ENCODE data around the gene MRGPRX2.

Gene MRGPRX2

GRCh38 chr11:19091366-19091765, 30.8 kb upstream of the MRGPRX2 start:
- Histone ChIP-seq H3K36me3 (ENCODE audit: control insufficient read depth, low read depth, low read length) (no peaks in the 10 kb centered on the region), H3K9ac (ENCODE audit: low read length) (no peak overlapping the region), H3K9me3 (ENCODE audit: control insufficient read depth, low read depth, low read length) (no peaks in the 10 kb centered on the region), H3K27ac (ENCODE audit: low read length) (no peak overlapping the region), H3K4me1 (ENCODE audit: control insufficient read depth, low read depth, low read length) (no peaks in the 10 kb centered on the region), H3K4me3 (ENCODE audit: low read length) (no peak overlapping the region), H3K27me3 (ENCODE audit: control insufficient read depth, insufficient read depth, low read length) (no peaks in the 10 kb centered on the region)

- H3K4me1 ChIP-seq (ENCODE audit: control insufficient read depth, low read depth, low read length) = no peaks in the 10 kb centered on the region
- no peak overlapping the region for H3K27ac ChIP-seq (ENCODE audit: low read length)
- H3K27me3 ChIP-seq (ENCODE audit: control insufficient read depth, insufficient read depth, low read length) = no peaks in the 10 kb centered on the region
Measured at GRCh38 chr11:19089421-19089820, 28.9 kb upstream of the MRGPRX2 start.

GRCh38 chr11:19088791-19089190, 28.3 kb upstream of the MRGPRX2 start:
- H3K27ac ChIP-seq (ENCODE audit: low read length) = no peak overlapping the region

More at GRCh38 chr11:19089421-19089820, 28.9 kb upstream of the MRGPRX2 start:
- no peak overlapping the region for H3K9ac ChIP-seq (ENCODE audit: low read length)
- no peak overlapping the region for H3K4me3 ChIP-seq (ENCODE audit: low read length)
- no peaks in the 10 kb centered on the region for H3K36me3 ChIP-seq (ENCODE audit: control insufficient read depth, low read depth, low read length)
- no peaks in the 10 kb centered on the region for H3K9me3 ChIP-seq (ENCODE audit: control insufficient read depth, low read depth, low read length)

GRCh38 chr11:19087658-19088057, 27.1 kb upstream of the MRGPRX2 start:
- H3K4me3 ChIP-seq (ENCODE audit: low read length) = no peak overlapping the region
- no peaks in the 10 kb centered on the region for H3K4me1 ChIP-seq (ENCODE audit: control insufficient read depth, low read depth, low read length)
- H3K36me3 ChIP-seq (ENCODE audit: control insufficient read depth, low read depth, low read length) = no peaks in the 10 kb centered on the region
- H3K9ac ChIP-seq (ENCODE audit: low read length) = no peak overlapping the region
- no peaks in the 10 kb centered on the region for H3K27me3 ChIP-seq (ENCODE audit: control insufficient read depth, insufficient read depth, low read length)
- no peak overlapping the region for H3K27ac ChIP-seq (ENCODE audit: low read length)
- H3K9me3 ChIP-seq (ENCODE audit: control insufficient read depth, low read depth, low read length) = no peaks in the 10 kb centered on the region

More at GRCh38 chr11:19088791-19089190, 28.3 kb upstream of the MRGPRX2 start:
- Histone ChIP-seq H3K9me3 (ENCODE audit: control insufficient read depth, low read depth, low read length) (no peaks in the 10 kb centered on the region), H3K9ac (ENCODE audit: low read length) (no peak overlapping the region), H3K4me3 (ENCODE audit: low read length) (no peak overlapping the region), H3K36me3 (ENCODE audit: control insufficient read depth, low read depth, low read length) (no peaks in the 10 kb centered on the region), H3K4me1 (ENCODE audit: control insufficient read depth, low read depth, low read length) (no peaks in the 10 kb centered on the region), H3K27me3 (ENCODE audit: control insufficient read depth, insufficient read depth, low read length) (no peaks in the 10 kb centered on the region)

- H3K36me3 ChIP-seq (ENCODE audit: control insufficient read depth, low read depth, low read length) = no peaks in the 10 kb centered on the region
- no peaks in the 10 kb centered on the region for H3K9me3 ChIP-seq (ENCODE audit: control insufficient read depth, low read depth, low read length)
- H3K27me3 ChIP-seq (ENCODE audit: control insufficient read depth, insufficient read depth, low read length) = no peaks in the 10 kb centered on the region
- H3K4me3 ChIP-seq (ENCODE audit: low read length) = no peak overlapping the region
- H3K4me1 ChIP-seq (ENCODE audit: control insufficient read depth, low read depth, low read length) = no peaks in the 10 kb centered on the region
- no peak overlapping the region for H3K27ac ChIP-seq (ENCODE audit: low read length)
- no peak overlapping the region for H3K9ac ChIP-seq (ENCODE audit: low read length)
Measured at GRCh38 chr11:19084661-19085315, 24.3 kb upstream of the MRGPRX2 start.

GRCh38 chr11:19083166-19083565, 22.6 kb upstream of the MRGPRX2 start:
- no peak overlapping the region for H3K9ac ChIP-seq (ENCODE audit: low read length)
- H3K27me3 ChIP-seq (ENCODE audit: control insufficient read depth, insufficient read depth, low read length) = no peaks in the 10 kb centered on the region
- no peak overlapping the region for H3K27ac ChIP-seq (ENCODE audit: low read length)
- no peaks in the 10 kb centered on the region for H3K9me3 ChIP-seq (ENCODE audit: control insufficient read depth, low read depth, low read length)
- no peaks in the 10 kb centered on the region for H3K4me1 ChIP-seq (ENCODE audit: control insufficient read depth, low read depth, low read length)
- H3K36me3 ChIP-seq (ENCODE audit: control insufficient read depth, low read depth, low read length) = no peaks in the 10 kb centered on the region
- no peak overlapping the region for H3K4me3 ChIP-seq (ENCODE audit: low read length)

GRCh38 chr11:19080579-19080993, 20.1 kb upstream of the MRGPRX2 start:
- no peaks in the 10 kb centered on the region for H3K27me3 ChIP-seq (ENCODE audit: control insufficient read depth, insufficient read depth, low read length)
- H3K27ac ChIP-seq (ENCODE audit: low read length) = no peak overlapping the region
- no peak overlapping the region for H3K4me3 ChIP-seq (ENCODE audit: low read length)
- no peaks in the 10 kb centered on the region for H3K9me3 ChIP-seq (ENCODE audit: control insufficient read depth, low read depth, low read length)
- H3K9ac ChIP-seq (ENCODE audit: low read length) = no peak overlapping the region
- H3K36me3 ChIP-seq (ENCODE audit: control insufficient read depth, low read depth, low read length) = no peaks in the 10 kb centered on the region
- peaks cover 4% of the 10 kb centered on the region for H3K4me1 ChIP-seq (ENCODE audit: control insufficient read depth, low read depth, low read length)

- Histone ChIP-seq H3K27me3 (ENCODE audit: control insufficient read depth, insufficient read depth, low read length) (no peaks in the 10 kb centered on the region), H3K4me1 (ENCODE audit: control insufficient read depth, low read depth, low read length) (peaks cover 4% of the 10 kb centered on the region), H3K9me3 (ENCODE audit: control insufficient read depth, low read depth, low read length) (no peaks in the 10 kb centered on the region), H3K27ac (ENCODE audit: low read length) (no peak overlapping the region), H3K36me3 (ENCODE audit: control insufficient read depth, low read depth, low read length) (no peaks in the 10 kb centered on the region), H3K4me3 (ENCODE audit: low read length) (no peak overlapping the region), H3K9ac (ENCODE audit: low read length) (no peak overlapping the region)
Measured at GRCh38 chr11:19079643-19080440, 19.3 kb upstream of the MRGPRX2 start.

GRCh38 chr11:19077965-19078364, 17.4 kb upstream of the MRGPRX2 start:
- H3K4me3 ChIP-seq (ENCODE audit: low read length) = no peak overlapping the region
- no peaks in the 10 kb centered on the region for H3K27me3 ChIP-seq (ENCODE audit: control insufficient read depth, insufficient read depth, low read length)
- peaks cover 20% of the 10 kb centered on the region for H3K4me1 ChIP-seq (ENCODE audit: control insufficient read depth, low read depth, low read length)
- H3K36me3 ChIP-seq (ENCODE audit: control insufficient read depth, low read depth, low read length) = no peaks in the 10 kb centered on the region
- H3K27ac ChIP-seq (ENCODE audit: low read length) = no peak overlapping the region
- no peaks in the 10 kb centered on the region for H3K9me3 ChIP-seq (ENCODE audit: control insufficient read depth, low read depth, low read length)
- H3K9ac ChIP-seq (ENCODE audit: low read length) = no peak overlapping the region

GRCh38 chr11:19076744-19077589, 16.4 kb upstream of the MRGPRX2 start:
- no peak overlapping the region for H3K4me3 ChIP-seq (ENCODE audit: low read length)

GRCh38 chr11:19075636-19076035, 15.1 kb upstream of the MRGPRX2 start:
- Histone ChIP-seq H3K4me3 (ENCODE audit: low read length) (no peak overlapping the region), H3K27ac (ENCODE audit: low read length) (no peak overlapping the region), H3K9me3 (ENCODE audit: control insufficient read depth, low read depth, low read length) (no peaks in the 10 kb centered on the region), H3K36me3 (ENCODE audit: control insufficient read depth, low read depth, low read length) (no peaks in the 10 kb centered on the region), H3K4me1 (ENCODE audit: control insufficient read depth, low read depth, low read length) (peaks cover 20% of the 10 kb centered on the region), H3K9ac (ENCODE audit: low read length) (no peak overlapping the region), H3K27me3 (ENCODE audit: control insufficient read depth, insufficient read depth, low read length) (no peaks in the 10 kb centered on the region)

More at GRCh38 chr11:19076744-19077589, 16.4 kb upstream of the MRGPRX2 start:
- no peaks in the 10 kb centered on the region for H3K36me3 ChIP-seq (ENCODE audit: control insufficient read depth, low read depth, low read length)
- no peak overlapping the region for H3K9ac ChIP-seq (ENCODE audit: low read length)
- no peak overlapping the region for H3K27ac ChIP-seq (ENCODE audit: low read length)
- H3K4me1 ChIP-seq (ENCODE audit: control insufficient read depth, low read depth, low read length) = peaks cover 20% of the 10 kb centered on the region
- no peaks in the 10 kb centered on the region for H3K9me3 ChIP-seq (ENCODE audit: control insufficient read depth, low read depth, low read length)
- no peaks in the 10 kb centered on the region for H3K27me3 ChIP-seq (ENCODE audit: control insufficient read depth, insufficient read depth, low read length)
